HG02840 (cell line): ENCODE measurements around the gene CCZ1.
"Not testable (repeated sequence)": the region's sequence is repeated elsewhere in the genome, so short reads cannot be mapped to it uniquely, and the experiment has no call there.

Source experiments
- ATAC-seq: cut with Tn5 transposase; IDR thresholded peaks from one replicate; pipeline ENCODE4 v1.9.1; 2021; ENCODE audit warnings: mild to moderate bottlenecking, moderate library complexity, moderate number of reproducible peaks; ENCODE audit not compliant: unreplicated experiment, low FRiP score

Gene CCZ1

GRCh38 chr7:5898480-5899224, at the start of gene CCZ1:
Gene CCZ1, plus strand, starts transcription at chr7:5898733. Its CDS starts 67 bp downstream, at chr7:5898800.
- ATAC-seq = peak; percentile 82

DNA sequence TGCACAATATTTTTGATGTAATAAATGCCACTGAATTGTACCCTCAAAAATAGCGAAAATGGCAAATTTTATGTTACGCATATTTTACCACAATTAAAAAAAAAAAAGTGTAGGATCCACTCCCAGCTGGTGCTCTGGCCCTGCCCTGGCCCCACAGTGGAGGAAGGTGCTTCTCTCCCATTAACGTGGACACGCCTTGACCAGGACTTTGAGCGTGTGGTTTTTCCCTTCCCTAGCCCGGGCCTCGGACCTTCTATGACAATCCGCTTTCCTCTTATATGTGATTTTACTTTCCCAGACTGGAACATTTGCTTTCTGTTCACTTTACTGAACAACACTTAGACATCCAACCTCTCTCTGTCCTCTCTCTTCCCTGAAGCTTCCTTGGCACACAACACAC, 47.6 kb upstream of the CCZ1 start:
- no peak for ATAC-seq

DNA sequence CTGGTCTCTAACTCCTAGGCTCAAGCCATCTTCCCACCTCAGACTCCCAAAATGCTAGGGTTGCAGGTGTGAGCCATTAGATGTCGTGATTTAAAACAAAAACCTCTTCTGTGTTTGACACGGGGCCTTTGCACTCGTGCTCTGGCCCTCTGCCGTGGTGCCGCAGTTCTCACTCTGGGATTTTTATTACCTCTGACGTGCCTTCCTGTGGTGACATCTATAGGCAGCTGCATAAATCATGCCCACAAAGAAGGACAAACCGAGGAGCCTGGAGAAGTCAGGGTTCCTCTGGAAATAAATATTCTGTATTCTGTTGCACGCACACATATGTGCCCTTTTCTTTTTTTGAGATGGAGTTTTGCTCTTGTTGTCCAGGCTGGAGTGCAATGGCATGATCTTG, 43.8 kb upstream of the CCZ1 start:
- ATAC-seq = no peak

DNA sequence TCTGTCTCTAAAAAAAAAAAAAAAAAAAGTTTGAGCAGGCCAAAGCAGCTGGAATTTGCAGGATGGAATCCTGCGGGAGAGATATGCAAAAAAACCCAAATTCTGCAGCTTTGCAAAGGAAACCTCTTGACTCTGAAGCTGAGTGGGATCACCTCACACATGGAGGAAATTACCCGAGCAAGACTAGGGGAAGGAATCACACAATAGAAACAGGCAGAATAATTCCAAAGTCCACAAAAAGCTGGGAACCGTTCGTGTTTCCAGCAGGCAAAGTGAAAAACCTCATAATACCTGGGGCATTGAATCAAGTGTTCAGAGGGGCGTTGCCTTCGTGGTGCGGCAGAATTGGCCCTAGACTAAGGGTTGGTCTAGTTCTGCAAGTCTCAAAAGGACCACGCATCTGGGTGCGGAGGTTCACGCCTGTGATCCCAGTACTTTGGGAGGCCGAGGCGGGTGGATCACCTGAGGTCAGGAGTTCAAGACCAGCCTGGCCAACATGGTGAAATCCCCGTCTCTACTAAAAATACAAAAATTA, 41.4 kb upstream of the CCZ1 start:
- ATAC-seq = not testable (repeated sequence)

DNA sequence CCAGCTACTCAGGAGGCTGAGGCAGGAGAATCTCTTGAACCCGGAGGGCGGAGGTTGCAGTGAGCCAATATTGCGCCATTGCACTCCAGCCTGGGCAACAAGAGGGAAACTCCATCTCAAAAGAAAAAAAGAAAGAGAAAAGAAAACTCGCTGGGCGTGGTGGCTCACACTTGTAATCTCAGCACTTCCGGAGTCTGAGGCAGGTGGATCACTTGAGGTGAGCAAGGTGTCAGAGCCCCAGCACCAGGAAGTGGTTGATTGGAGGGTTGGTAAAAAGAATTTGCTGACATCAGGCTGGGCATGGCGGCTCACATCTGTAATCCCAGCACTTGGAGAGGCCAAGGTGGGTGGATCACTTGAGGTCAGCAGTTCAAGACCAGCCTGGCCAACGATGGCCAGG, 40.0 kb upstream of the CCZ1 start:
- ATAC-seq = not testable (repeated sequence)

GRCh38 chr7:5861281-5861680, 37.3 kb upstream of the CCZ1 start:
- not testable (repeated sequence) for ATAC-seq

DNA sequence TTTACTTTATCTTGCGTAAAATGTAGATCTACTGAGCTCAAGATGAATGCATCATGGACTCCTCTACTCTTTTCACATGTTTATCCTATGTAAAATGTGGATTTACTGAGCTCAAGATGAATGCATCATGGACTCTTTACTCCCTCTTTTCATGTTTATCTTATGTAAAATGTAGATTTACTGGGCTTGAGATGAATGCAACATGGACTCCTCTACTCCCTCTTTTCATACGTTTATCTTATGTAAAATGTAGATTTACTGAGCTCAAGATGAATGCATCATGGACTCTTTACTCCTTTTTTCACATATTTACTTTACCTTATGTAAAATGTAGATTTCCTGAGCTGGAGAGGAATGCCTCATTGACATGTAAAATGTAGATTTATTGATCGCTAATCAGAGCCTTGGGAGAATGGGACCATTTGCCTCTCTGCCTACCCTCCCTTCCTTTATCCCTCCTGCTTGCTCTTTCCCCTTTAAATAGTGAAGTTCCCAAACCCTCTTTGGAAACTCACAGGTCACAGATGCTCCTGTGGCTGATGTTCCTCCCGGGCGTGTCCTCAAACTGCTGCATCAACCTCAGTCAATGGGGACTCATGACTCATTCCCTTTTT, 35.7 kb upstream of the CCZ1 start:
- not testable (repeated sequence) for ATAC-seq

DNA sequence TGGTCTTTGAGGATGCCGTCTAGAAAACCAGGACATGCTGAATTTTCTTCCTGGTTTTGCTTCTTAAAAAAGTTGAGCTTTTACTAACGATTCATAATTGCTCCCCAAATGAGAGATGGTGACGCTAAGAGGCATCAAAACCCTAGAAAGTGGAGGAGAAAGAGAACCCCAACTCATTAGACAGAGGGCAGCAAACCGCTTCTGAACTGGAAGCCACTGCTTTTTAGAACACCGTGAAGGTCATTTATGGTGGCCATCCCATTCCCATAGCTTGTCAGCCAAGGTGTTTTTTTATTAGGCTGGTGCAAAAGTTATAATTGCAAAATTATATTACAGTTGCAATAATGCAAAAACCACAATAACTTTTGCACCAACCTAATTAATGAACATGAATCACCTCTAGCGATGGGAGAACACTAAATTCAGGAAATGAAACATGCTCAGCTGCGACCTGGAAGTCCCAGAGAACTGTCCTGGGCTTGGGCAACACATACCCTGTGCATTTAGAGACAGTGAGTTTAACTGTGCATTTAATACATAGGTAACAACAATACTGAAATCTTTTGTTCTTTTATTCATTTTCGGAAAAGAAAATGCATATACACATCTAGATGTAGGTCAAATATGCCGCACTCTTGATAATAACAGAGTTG, 33.1 kb upstream of the CCZ1 start:
- not testable (repeated sequence) for ATAC-seq

DNA sequence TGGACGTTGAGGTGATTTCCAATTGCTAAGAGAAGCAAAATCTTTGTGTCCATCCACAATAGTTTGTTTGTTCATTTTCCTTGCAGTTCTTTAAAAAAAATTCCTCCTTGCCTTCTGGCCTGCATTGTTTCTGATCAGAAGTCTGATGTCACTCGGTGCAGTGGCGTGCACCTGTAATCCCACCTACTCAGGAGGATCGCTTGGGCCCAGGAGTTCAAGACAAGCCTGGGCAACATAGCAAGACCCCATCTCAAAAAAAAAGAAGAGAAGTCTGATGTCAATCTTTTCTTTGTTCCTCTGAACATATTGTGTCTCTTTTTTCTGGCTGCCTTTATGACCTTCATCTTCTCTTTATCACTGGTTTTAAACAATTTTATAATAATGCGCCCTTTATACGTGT, 31.5 kb upstream of the CCZ1 start:
- no peak for ATAC-seq

DNA sequence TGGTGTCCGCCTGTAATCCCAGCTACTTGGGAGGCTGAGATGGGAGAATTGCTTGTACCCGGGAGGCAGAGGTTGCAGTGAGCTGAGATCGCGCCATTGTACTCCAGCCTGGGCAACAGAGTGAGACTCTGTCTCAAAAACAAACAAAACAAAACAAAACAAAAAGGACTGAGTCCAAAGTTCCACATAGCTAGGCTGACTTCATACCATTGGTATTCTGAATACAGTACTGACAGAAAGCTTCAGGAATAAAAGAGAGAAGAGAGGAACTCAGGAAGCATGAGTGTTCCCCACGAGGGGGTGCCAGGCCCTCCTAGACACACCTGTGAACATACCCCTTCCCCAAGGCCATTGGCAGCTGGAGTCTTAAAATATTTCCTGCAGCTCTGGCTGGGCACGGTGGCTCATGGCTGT, 29.6 kb upstream of the CCZ1 start:
- ATAC-seq = not testable (repeated sequence)

DNA sequence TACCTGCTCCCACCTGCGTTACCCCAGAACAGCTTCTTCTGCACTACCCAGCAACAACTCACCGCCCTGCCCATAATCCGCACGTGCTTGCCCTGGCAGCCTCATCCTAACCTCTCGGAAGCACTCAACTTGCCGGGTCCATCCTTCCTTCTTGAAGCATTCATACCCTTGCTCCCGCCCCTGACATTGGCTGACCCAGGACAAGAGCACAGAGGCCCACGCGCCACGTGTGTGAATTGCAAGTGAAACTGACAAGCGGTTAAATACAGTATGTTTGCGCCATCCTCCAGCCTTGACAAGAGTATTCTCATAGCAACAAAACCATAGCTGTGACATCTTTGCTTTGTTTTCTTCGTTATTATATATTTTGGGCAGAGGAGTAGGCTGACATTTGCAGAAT, 28.8 kb upstream of the CCZ1 start:
- no peak for ATAC-seq

DNA sequence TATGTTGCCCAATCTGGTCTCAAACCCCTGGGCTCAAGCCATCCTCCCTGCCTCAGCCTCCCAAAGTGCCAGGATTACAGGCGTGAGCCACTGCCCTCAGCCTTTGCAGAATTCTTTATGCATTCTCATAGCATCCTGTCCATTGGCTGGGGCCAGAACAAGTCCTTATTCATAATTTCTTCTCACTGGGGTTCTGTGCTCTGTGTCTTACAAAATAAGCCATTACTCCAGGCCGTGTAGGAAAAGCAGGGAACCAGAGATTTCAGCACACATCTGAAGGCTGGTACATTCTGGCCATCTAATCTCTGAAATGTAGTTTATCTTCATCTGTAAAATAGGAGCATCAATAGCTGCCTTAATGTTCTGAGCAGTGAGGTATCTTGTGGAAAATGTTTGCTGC, 28.2 kb upstream of the CCZ1 start:
- ATAC-seq = no peak

DNA sequence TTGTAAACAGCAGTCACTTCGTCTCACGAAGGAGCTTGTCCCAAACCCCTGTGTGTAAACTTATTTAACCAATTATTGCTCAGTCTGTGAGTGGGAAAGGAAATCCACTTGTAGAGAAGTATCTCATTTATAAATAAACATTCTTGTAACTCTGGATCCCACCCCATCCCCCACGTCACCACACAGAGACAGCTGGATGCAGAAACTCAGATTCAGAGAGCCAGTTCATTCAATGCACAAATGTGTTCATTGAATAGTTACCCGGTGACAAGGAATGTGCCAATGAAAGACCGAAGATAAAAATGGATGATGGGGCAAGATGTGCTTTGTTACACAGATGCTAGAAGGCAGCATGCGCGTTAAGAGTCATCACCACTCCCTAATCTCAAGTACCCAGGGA, 26.2 kb upstream of the CCZ1 start:
- ATAC-seq = no peak

DNA sequence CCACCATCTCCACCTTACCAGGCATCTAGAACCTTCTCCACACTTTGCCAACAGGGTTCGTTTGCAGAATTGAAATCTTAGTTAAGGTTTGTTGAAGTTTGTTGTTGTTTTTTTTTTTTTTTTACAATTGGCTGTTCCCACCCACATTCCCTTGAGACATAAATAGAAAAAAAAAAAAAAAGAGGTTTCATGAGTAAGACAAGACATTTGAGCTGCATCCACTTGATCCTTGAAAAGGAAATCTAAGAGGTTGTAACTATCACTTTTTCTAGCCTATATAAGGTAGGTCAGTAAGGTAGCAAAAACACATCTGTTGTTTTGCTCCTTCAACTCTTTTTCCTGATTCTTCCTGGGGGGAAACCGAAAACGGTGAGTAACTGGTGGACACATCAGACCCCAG, 18.9 kb upstream of the CCZ1 start:
- not testable (repeated sequence) for ATAC-seq

DNA sequence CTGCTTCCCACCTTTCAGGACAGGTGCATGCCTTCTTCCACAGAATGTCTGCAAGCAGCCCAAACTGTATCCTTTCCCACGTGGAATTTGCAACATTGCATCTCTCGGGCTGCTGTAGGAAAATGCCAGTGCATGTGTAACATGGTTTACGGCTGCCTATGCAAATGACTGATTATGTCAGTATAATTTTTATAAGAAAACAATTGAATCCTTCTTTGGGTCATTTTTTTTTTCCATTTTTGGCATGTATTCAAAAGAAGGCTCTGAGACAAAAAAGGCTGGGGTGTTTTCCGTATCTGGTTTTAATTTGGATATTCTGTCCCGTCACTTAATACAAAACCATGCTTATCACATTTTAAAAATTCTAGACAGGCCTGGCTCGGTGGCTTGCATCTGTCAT, 18.4 kb upstream of the CCZ1 start:
- ATAC-seq = not testable (repeated sequence)

DNA sequence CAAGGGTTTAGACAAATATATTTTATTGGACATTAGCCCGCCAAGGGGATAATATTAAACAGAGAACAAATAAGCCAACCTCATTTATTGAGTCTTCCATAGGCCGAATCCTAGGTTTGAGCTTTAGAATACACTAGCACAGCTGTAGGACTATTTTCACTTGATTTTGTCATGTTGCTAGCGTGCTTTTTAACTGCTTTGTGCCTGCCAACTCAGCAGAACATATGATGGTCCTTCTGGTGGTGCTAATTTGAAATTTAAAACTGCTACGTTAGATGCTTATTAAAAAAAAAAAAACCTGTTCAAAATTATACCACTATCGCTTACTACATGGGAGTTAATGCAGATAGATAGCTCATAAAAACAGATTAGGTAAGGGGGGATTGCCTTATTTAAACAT, 14.1 kb upstream of the CCZ1 start:
- not testable (repeated sequence) for ATAC-seq

GRCh38 chr7:5888021-5888420, 10.5 kb upstream of the CCZ1 start:
- ATAC-seq = not testable (repeated sequence)

GRCh38 chr7:5890244-5890643, 8.3 kb upstream of the CCZ1 start:
- not testable (repeated sequence) for ATAC-seq

- ATAC-seq = no peak
Observed at GRCh38 chr7:5892498-5892897, 6.0 kb upstream of the CCZ1 start.

GRCh38 chr7:5897369-5897919, 1.1 kb upstream of the CCZ1 start:
- ATAC-seq = not testable (repeated sequence)

DNA sequence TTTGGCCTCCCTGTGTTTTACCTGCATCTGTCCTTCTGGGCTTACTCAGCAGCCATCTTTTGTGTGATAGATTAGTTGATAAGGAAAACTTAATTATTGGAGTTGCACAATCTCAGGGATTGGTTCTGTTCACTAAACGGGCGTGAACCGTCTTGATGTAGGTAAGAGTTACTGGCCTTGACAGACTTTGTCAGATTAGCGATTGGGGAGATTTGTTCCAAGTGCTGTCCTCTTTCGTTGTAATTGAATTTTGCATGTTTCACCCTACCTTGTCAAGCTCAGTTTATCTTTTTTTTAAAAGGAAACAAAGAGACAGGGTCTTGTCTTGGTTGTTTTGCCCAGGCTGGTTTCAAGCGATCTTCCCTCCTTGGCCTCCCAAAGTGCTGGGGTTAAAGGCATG, 4.5 kb downstream of the CCZ1 start:
- ATAC-seq = not testable (repeated sequence)
